MM.1S (cell line): ENCODE measurements around the gene WDR31.

Experiments
- EZH2 ChIP-seq: fragments of 300-600 bp; sonication (generic); optimal IDR thresholded peaks from 2 replicates; pipeline ENCODE3; 2017; ENCODE audit warnings: low read depth, mild to moderate bottlenecking, antibody characterized with exemption, low read length, mixed read lengths
- EZH2phosphoT487 ChIP-seq: fragments of 300-600 bp; sonication (generic); IDR thresholded peaks from 2 replicates; pipeline ENCODE4 v1.6.1; 2018; ENCODE audit warnings: antibody characterized with exemption, low read length
- TF ChIP-seq, protein P1 (sequence below): fragments of 300-600 bp; sonication (generic); IDR thresholded peaks from 2 replicates; pipeline ENCODE4 v1.5.1; 2016; ENCODE audit warnings: antibody characterized with exemption, low read length, mixed read lengths

DNA sequence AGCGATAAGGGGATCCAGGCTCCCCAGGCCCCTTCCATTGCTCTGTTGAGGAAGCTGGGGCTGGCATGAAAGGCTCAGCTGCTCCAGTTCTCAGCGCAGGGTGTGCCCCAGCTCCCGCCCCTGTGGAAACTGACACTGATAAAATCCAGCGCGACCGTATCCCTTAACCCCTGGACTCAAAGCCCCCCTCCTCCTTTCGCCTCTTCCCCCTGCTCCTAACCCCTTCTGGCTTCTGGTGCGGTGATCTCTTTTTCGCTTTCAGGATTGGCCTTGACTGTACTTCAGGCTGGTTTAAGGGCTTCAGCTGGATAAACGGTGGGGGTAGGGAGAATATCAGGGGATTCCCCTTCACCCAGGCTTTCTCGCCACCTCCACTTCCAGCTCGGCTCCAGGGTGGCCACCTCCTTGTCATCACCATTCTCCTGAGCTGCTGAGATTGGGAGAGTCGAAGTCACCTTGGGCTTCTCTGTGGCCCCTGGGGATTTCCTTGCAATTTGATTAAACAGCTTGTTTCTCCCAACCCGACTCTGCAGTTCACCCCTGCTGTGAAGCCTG is 10.1 kb upstream of the WDR31 start:
- TF ChIP-seq, protein P1, sequence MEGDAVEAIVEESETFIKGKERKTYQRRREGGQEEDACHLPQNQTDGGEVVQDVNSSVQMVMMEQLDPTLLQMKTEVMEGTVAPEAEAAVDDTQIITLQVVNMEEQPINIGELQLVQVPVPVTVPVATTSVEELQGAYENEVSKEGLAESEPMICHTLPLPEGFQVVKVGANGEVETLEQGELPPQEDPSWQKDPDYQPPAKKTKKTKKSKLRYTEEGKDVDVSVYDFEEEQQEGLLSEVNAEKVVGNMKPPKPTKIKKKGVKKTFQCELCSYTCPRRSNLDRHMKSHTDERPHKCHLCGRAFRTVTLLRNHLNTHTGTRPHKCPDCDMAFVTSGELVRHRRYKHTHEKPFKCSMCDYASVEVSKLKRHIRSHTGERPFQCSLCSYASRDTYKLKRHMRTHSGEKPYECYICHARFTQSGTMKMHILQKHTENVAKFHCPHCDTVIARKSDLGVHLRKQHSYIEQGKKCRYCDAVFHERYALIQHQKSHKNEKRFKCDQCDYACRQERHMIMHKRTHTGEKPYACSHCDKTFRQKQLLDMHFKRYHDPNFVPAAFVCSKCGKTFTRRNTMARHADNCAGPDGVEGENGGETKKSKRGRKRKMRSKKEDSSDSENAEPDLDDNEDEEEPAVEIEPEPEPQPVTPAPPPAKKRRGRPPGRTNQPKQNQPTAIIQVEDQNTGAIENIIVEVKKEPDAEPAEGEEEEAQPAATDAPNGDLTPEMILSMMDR = no peak
- TF ChIP-seq EZH2 (no peak), EZH2phosphoT487 (no peak)
